A673 (cell line): ENCODE data around the gene OXSR1. TPM values are rescaled to one million over a fixed set of nuclear protein-coding genes. Genes with fewer than 3 reads are reported as not detected.
"Not testable (repeated sequence)": the region's sequence is repeated elsewhere in the genome, so short reads cannot be mapped to it uniquely, and the experiment has no call there.

Experiments used
- BruUV-seq: library from RNA; stranded (reverse); fragments of 400-500 nt; replicated peaks from 2 replicates; lab custom pipeline; 2021; lab: Mats Ljungman, UMichigan
- CTCF ChIA-PET: fragments of 300-600 bp; sonication (Branson Sonifier 250); formaldehyde crosslinking; loops from one replicate; lab custom pipeline; 2022; ENCODE audit warnings: antibody characterized with exemption; lab: Charles Lee
- POLR2A ChIA-PET: fragments of 300-600 bp; sonication (Branson Sonifier 250); formaldehyde crosslinking; loops from one replicate; lab custom pipeline; 2022; ENCODE audit warnings: antibody characterized with exemption; ENCODE audit not compliant: low non-redundant PET; lab: Charles Lee
- DNase-seq: peaks from one replicate; pipeline ENCODE4 v3.0.0-alpha.2; 2015; ENCODE audit warnings: low spot score
- H3K27ac ChIP-seq: fragments of 200-600 bp; sonication (generic); 2 replicates; pipeline ENCODE4 v1.5.1; 2016; ENCODE audit warnings: mixed run types, low read depth, mild to moderate bottlenecking, mixed read lengths, antibody characterized with exemption, low read length; ENCODE audit not compliant: poor library complexity, severe bottlenecking
- H3K27me3 ChIP-seq: fragments of 200-600 bp; sonication (generic); replicated peaks from 2 replicates; pipeline ENCODE4 v1.6.1; 2017; ENCODE audit warnings: mixed run types, low read depth, mild to moderate bottlenecking, mixed read lengths, antibody characterized with exemption, low read length; ENCODE audit not compliant: insufficient read depth, poor library complexity
- H3K36me3 ChIP-seq: fragments of 200-600 bp; sonication (generic); 2 replicates; pipeline ENCODE4 v1.6.1; 2016; ENCODE audit warnings: mixed run types, mild to moderate bottlenecking, mixed read lengths, antibody characterized with exemption, low read length; ENCODE audit not compliant: insufficient read depth, poor library complexity, severe bottlenecking
- H3K4me1 ChIP-seq: fragments of 200-600 bp; sonication (generic); 2 replicates; pipeline ENCODE4 v1.6.1; 2017; ENCODE audit warnings: mixed run types, mild to moderate bottlenecking, mixed read lengths, antibody characterized with exemption, low read length; ENCODE audit not compliant: insufficient read depth, poor library complexity, severe bottlenecking
- H3K4me3 ChIP-seq: fragments of 200-600 bp; sonication (generic); 2 replicates; pipeline ENCODE4 v1.5.1; 2016; ENCODE audit warnings: low read depth, mixed run types, mild to moderate bottlenecking, mixed read lengths, low read length; ENCODE audit not compliant: poor library complexity, severe bottlenecking
- H3K9me3 ChIP-seq: fragments of 200-600 bp; sonication (generic); 2 replicates; pipeline ENCODE4 v1.6.1; 2016; ENCODE audit warnings: mixed run types, low read depth, mild to moderate bottlenecking, mixed read lengths, antibody characterized with exemption, low read length; ENCODE audit not compliant: poor library complexity, severe bottlenecking
- EZH2 ChIP-seq: fragments of 200-600 bp; sonication (generic); IDR thresholded peaks from 2 replicates; pipeline ENCODE4 v1.6.1; 2017; ENCODE audit warnings: borderline replicate concordance, low read depth, mild to moderate bottlenecking, mixed read lengths, antibody characterized with exemption, low read length; ENCODE audit not compliant: poor library complexity, severe bottlenecking
- intact Hi-C: fragments of 100-400 bp; cut with micrococcal nuclease; formaldehyde crosslinking; loops from one replicate; pipeline ENCODE4 v1.10.0; 2022; ENCODE audit not compliant: unreplicated experiment
- total RNA-seq: library from RNA; stranded (reverse); gene quantifications from 2 replicates; pipeline ENCODE4 v1.2.3, GENCODE V29; 2021
- TF ChIP-seq, protein P1 (sequence below): fragments of 300-800, 200-600 bp; sonication (generic); conservative IDR thresholded peaks from 2 replicates; pipeline ENCODE4 v1.5.1; 2017; ENCODE audit warnings: low read depth, mild to moderate bottlenecking, antibody characterized with exemption, low read length, moderate library complexity, mixed read lengths

The OXSR1 gene
- total RNA-seq, 1 experiment from 2014 or later: 30.9 TPM

DNA sequence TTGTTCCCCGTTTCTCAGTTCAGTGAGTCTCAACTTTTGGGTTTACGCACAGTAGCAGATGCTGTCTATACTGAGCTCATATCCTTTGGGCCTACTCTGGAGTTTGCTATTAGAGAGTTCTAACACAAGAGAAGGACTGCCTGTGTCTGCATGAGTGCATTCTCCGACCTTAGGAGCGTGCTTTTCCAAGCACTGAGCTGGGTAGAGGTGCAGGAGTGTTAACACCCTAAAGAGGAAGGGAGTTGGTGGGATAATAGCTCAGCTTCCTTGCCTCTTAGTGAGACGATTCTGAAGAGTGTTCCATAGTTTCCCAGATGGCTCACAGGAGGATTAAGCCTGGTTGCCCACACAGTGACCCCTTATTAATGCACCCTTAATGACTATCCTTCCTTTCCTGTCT, 6.9 kb upstream of the OXSR1 start:
- no peaks in the 10 kb centered on the region for H3K9me3 ChIP-seq
- no TSS peak for BruUV-seq
- no peaks in the 10 kb centered on the region for H3K27me3 ChIP-seq
- TF ChIP-seq, protein P1, sequence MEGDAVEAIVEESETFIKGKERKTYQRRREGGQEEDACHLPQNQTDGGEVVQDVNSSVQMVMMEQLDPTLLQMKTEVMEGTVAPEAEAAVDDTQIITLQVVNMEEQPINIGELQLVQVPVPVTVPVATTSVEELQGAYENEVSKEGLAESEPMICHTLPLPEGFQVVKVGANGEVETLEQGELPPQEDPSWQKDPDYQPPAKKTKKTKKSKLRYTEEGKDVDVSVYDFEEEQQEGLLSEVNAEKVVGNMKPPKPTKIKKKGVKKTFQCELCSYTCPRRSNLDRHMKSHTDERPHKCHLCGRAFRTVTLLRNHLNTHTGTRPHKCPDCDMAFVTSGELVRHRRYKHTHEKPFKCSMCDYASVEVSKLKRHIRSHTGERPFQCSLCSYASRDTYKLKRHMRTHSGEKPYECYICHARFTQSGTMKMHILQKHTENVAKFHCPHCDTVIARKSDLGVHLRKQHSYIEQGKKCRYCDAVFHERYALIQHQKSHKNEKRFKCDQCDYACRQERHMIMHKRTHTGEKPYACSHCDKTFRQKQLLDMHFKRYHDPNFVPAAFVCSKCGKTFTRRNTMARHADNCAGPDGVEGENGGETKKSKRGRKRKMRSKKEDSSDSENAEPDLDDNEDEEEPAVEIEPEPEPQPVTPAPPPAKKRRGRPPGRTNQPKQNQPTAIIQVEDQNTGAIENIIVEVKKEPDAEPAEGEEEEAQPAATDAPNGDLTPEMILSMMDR: no peak
- no peak for TF ChIP-seq EZH2
- no peaks in the 10 kb centered on the region for H3K4me1 ChIP-seq
- no peak for DNase-seq
- intact Hi-C loops: no loop called here
- no peak overlapping the region for H3K4me3 ChIP-seq
- no peaks in the 10 kb centered on the region for H3K36me3 ChIP-seq
- POLR2A ChIA-PET: no interaction called here
- CTCF ChIA-PET: no interaction called here
- H3K27ac ChIP-seq: no peak overlapping the region

- BruUV-seq, H3K36me3 ChIP-seq, H3K4me1 ChIP-seq, DNase-seq, H3K27ac ChIP-seq, CTCF ChIA-PET, H3K27me3 ChIP-seq, H3K4me3 ChIP-seq, POLR2A ChIA-PET, H3K9me3 ChIP-seq, intact Hi-C loops: not testable (repeated sequence)
These were observed 4.6 kb upstream of the OXSR1 start for GRCh38 chr3:38160704-38161103.

DNA sequence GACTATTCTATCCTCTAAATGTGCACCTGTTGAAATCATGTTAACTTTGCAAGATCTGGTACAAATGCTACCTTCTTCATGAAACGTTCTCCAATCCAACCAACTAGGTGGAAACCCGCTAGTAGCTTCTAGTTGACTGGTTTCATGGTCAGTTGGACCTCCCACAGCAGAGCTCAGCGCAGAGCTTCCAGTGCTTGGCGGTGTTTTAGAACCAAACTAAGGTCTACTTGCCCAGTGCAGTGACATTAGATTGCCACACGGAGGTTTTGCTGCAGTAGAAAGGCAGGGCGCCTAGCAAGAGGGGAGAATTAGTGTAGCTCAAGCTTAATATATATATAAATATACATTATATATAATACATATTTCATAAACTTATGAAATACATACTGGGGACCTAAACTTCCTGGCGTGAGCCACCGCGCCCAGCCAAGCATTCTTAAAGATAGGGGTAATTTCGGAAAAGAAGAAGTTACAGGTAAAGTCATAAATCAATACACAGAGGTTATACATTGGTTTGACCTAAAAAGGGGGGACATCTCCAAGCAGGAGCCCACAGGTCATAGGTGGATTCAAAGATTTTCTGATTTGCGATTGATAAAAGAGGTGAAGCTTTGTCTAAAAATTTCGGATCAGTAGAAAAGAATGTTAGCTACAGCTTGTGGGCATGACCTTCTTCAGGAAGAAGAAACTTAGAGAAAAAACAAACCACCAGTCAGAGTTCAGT, 2.1 kb upstream of the OXSR1 start:
- no peaks in the 10 kb centered on the region for H3K36me3 ChIP-seq
- H3K27me3 ChIP-seq: no peaks in the 10 kb centered on the region
- H3K4me1 ChIP-seq: no peaks in the 10 kb centered on the region
- no peak overlapping the region for H3K27ac ChIP-seq
- POLR2A ChIA-PET: no interaction called here
- TF ChIP-seq, protein P1: 0 out of 2 replicates have a peak, but pooled peaks have one; percentile 11
- no peak for TF ChIP-seq EZH2
- DNase-seq: peak; percentile 29
- no peaks in the 10 kb centered on the region for H3K9me3 ChIP-seq
- H3K4me3 ChIP-seq: no peak overlapping the region
- CTCF ChIA-PET: no interaction called here
- intact Hi-C loops: no loop called here
- no TSS peak for BruUV-seq
